GM04504 (cell line): Measurements from ENCODE around the gene TASP1.
A peak's percentile ranks its signal among the peaks of the same experiment; 100 is the strongest.
"Not testable (repeated sequence)": the region's sequence is repeated elsewhere in the genome, so short reads cannot be mapped to it uniquely, and the experiment has no call there.

ENCODE experiments used
- DNase-seq: peaks from one replicate; pipeline ENCODE4 v3.0.0-alpha.2; 2012; ENCODE audit warnings: low read depth

TASP1 gene

DNA sequence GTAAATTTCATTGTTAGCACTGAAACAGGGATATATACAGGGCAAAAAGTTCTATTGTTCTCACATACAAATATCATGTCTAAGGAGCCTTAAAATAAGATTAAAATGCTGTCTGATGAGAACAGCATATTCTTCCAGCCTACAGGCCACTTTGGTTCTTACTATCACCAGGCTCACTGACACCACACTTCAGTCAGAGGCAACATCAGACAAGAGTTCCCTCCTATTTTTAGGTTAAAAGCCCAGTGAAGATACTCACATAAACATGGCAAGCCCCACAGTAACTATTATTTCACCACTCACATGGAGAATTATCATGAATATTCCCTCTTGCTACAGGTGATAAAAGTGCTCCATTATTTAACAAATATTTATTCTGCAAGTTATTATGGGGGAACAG, 241.9 kb downstream of the TASP1 start:
- DNase-seq = no peak

DNA sequence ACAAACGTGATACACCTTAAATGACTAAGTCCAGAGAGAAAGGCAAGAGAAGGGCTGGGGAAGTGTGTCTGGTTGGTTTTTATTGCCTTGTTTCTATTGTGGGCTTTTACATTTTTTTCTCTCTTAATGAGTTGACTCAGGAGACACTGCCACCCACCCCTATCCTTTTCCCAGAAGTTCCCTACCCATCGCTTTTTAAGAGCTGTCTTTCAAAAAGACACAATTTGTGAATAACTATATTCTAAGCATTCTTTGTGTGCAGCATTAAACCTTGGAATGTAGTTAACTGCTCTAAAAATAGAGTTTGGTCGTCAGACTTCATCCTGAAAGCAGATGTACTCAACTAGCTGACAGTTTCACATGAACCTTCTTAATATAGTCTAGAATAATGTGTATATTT, 242.7 kb downstream of the TASP1 start:
- peak; percentile 77 for DNase-seq

DNA sequence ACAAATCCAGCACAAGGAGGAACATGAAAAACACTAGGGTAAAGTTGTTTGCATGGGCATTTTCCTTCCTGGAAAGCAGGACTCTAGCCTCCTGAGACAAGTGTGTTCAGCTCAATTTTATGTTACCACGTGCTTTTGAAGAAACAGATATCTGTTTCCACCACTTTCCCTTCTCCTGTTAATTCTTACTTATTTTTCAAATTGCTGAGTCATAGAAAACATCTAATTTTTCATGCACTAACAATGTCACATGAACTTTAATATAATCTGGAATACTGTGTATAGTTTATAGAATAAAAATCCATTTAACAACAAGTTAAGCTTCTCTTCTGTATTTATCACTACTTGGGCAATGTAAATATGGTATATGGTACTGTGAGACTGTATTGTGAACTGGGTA, 243.5 kb downstream of the TASP1 start:
- DNase-seq = no peak

DNA sequence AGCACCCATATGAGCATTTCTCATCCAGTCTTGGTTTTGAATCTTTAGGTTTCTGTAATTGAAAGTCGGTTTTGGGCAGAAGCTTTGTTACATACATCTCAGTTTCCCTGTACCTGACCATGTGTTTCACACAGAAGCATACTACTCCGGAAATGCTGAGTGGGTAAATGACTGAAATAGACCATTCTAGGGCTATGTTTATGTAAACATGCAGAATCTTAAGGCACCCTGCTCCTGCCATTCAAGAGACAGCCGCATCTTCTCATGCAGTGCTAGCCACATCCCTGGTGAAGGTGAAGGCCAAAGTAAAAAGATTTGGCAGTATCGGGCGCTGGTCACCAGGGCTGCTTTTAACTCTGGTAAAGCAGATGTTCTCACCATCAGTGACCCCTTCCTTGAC, 246.3 kb downstream of the TASP1 start:
- DNase-seq = no peak

DNA sequence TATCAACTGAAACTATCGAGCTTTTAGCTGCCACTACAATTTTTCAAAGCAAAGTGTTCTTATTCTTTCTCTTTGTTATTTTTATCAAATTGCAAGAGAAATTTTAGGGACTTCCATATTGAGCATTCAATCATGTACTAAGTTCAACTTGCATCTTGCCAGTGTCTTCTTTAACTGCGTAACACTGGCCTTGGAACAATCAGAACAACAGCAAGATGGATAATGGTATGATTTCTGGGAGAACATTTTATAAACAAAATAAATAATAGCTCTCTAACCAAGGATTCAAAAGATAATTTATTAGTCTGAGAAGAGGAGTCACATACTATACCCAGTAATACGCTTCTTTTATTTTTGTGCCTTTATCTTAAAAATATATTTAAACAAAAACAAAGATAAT, 249.6 kb downstream of the TASP1 start:
- no peak for DNase-seq

DNA sequence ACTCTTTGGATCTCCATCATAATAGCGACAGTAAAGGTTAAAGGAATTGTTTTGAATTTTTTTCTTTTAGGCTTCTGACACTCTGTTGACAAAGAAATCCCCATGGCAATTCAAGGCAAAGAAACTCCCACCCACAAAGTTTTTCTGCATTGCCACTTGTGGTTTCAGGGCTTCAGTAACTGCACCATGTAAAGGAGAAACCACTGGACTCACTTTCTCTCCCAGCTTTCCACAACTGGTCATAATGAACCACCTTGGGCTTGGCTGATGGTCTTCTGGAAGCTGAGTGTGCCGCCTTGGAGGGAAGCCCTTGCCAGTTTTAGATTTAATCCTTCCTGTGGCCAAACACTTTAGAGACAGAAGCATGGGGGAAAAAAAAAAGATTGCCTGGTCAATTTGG, 254.6 kb downstream of the TASP1 start:
- no peak for DNase-seq

DNA sequence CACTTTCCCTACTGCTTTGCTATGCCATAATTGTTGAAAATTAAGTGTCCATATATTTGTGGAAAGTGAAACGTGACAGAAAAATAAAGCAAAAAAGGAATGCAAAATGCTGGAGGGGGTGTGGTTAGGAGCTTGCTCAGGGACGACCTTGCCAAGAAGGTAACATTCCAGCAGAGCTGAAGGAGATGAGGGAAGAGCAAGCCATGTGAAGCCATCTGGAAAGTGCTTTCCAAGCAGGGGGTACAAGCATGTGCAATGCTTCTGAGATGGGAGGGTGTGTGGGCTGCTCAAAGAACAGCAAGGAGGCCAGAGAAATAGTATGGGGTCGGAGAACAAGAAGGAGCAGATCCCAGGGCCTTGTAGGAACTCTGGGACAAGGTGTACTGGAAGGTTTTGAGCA, 255.9 kb downstream of the TASP1 start:
- DNase-seq = no peak

DNA sequence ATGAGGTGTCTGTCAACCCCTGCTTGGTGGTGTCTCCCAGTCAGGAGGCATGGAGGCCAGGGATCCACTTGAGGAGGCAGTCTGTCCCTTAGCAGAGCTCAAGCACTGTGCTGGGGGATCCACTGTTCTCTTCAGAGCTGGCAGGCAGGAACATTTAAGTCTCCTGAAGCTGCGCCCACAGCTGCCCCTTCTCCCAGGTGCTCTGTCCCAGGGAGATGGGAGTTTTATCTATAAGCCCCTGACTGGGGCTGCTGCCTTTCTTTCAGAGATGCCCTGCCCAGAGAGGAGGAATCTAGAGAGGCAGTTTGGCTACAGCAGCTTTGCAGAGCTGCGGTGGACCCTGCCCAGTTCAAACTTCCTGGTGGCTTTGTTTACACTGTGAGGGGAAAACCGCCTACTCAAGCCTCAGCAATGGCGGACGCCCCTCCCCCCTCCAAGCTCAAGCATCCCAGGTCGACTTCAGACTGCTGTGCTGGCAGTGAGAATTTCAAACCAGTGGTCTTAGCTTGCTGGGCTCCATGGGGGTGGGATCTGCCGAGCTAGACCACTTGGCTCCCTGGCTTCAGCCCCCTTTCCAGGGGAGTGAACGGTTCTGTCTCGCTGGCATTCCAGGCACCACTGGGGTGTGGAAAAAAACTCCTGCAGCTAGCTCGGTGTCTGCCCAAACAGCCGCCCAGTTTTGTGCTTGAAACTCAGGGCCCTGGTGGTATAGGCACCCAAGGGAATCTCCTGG, 258.1 kb downstream of the TASP1 start:
- not testable (repeated sequence) for DNase-seq

DNA sequence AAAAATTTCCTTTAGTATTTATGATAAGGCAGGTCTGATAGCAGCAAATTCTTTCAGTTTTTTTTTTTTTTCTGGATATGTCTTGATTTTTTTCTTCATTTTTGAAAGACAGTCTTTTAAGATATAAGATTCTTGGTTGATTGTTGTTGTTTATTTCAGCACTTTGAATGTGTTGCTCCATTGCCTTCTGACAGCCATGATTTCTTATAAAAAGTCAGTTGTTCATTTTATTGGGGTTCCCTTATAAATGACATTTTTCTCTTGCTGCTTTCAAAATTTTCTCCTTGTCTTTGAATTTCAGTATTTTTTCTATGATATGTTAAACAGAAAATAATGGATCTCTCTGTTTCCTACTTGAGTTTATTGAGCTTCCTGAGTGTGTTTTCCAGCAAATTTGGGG, 265.3 kb downstream of the TASP1 start:
- no peak for DNase-seq

DNA sequence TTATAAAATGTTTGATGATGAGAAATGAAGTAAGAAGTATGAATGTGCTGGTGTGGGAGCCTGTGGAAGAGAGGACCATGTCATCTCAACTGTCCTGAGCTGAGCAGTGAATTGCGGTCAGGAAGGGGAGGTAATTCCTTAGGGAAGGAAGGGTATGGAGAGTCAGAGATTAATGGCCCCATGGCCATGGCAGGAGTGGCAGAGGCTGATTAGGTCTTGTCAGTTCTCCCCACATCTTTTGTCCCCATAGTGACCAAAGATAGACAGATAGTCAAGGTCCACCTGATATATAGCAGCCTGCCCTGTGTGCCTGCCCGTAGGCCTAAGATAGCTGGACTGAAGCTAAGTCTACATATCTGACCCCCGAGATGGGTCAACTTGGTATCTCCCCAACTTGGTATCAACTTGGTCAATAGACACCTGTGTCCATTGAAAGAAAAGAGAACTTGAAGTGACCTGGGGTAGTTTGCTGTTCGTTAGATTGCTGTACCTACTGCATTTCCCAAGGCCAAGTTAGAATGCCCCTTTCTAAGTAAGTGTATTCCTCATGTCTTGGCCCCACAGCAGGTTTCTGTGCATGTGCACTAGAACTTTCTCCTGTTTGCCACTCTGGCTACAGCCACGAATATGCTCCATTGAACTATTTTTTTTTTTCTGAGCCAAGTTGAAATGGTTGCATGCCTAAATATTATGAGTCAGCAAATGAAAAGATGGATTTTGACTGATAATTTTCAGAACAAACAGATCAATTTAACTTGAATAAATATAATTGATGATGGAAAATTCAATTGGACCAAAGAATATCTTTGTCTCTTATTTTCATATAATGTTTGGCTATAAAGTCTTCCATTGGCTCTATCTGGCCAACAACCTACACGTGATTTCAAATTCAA, 274.2 kb downstream of the TASP1 start:
- no peak for DNase-seq

DNA sequence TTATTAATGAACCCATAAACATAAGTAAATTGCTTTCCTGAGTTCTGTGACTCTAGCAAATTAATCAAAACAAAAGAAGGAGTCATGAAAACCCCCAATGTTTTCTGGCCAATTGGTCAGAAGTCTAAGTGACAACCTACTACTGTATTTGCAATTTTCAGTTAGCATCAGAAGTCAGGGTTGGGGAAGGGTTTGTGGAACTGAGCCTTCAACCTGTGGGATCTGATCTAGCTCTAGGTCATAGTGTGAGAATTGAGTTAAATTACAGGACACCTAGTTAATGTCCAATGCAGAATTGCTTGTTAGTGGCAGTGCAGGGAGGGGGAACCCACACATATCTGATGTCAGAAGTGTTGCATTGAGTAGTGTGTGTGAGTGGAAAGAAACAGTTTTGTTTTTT, 275.3 kb downstream of the TASP1 start:
- DNase-seq = no peak

DNA sequence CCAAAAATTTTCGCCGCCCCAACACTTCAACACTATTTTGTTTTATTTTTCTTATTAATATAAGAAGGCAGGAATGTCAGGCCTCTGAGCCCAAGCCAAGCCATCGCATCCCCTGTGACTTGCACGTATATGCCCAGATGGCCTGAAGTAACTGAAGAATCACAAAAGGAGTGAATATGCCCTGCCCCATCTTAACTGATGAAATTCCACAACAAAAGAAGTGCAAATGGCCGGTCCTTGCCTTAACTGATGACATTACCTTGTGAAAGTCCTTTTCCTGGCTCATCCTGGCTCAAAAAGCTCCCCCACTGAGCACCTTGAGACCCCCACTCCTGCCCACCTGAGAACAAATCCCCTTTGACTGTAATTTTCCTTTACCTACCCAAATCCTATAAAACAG, 276.6 kb downstream of the TASP1 start:
- DNase-seq = not testable (repeated sequence)

DNA sequence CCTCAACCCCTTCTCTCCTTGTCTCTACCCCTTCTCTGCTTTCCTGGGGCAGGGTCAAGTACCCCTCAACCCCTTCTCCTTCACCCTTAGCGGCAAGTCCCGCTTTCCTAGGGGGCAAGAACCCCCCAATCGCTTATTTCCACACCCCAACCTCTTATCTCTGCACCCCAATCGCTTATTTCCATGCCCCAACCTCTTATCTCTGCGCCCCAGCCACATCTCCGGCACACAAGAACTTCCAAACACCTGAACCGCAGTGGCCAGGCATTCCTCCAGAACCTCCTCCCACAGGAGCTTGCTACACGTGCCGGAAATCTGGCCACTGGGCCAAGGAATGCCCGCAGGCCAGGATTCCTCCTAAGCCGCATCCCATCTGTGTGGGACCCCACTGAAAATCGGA, 279.8 kb downstream of the TASP1 start:
- not testable (repeated sequence) for DNase-seq

DNA sequence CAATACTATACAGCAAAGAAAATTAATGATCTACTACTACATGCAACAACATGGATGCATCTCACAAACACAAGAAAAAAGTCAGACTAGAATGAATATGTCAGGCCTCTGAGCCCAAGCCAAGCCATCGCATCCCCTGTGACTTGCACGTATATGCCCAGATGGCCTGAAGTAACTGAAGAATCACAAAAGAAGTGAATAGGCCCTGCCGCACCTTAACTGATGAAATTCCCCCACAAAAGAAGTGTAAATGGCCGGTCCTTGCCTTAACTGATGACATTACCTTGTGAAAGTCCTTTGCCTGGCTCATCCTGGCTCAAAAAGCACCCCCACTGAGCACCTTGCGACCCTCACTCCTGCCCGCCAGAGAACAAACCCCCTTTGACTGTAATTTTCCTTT, 280.9 kb downstream of the TASP1 start:
- not testable (repeated sequence) for DNase-seq

DNA sequence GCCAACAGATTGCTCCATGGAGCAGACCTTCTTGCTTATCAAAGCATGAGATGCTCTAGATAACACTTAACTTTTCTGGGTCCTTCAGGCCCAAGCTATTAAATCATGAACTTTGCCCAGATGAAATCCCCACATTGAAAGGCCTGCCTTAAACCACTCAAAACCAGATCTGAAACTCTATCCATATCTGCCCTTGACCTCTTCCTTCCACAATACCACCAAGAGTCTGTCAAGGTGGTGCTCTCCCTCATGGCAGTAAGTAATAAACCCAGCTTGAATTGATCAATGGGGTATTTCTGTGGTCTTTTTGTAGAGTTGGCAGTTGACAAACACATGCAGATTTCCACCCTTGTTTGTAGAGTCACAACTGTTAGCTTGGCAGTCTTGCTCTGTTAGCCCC, 282.1 kb downstream of the TASP1 start:
- DNase-seq = no peak

DNA sequence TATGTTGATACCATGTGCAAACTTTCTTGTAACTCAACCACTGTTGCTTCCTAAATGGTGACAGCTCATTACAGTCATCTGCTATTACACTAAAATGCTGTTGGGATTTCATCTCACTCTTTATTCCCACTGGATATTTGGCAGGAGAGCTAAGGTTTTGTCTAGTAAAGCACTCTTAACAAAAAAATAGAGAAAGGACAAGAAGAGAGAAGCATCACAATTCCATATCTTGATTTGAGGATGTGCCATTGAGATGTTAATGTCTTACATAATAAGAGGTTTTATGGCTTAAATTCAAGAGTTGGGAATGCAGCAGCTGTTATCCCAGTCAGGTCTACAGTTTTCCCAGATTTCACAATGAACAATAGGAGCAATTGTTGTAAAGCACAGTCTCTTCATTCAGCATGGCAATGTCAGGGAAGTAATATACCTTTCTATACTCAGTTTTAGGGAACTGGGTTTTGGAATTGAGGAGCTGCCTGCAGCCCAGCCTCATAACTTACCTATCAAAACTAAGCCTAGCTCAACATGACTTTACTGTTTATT, 282.7 kb downstream of the TASP1 start:
- DNase-seq = no peak

DNA sequence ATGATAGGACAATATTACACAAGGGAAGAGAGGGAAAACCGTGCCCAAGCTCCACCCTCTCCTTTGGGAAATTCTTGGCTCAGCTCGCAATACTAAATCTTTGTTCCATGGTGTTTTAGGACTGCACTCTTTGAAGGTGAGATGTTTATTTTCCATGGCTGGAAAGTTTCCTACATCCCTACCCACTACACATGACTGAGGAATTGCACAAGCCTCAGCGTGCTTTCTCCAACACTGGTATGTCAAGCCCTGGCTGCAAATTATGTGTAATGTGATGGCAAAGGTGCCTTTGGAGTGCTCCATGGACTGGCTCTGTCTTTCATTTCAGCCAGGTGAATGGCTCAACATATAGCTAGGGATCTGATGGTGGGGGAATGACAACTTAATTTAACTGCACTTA, 283.3 kb downstream of the TASP1 start:
- no peak for DNase-seq

DNA sequence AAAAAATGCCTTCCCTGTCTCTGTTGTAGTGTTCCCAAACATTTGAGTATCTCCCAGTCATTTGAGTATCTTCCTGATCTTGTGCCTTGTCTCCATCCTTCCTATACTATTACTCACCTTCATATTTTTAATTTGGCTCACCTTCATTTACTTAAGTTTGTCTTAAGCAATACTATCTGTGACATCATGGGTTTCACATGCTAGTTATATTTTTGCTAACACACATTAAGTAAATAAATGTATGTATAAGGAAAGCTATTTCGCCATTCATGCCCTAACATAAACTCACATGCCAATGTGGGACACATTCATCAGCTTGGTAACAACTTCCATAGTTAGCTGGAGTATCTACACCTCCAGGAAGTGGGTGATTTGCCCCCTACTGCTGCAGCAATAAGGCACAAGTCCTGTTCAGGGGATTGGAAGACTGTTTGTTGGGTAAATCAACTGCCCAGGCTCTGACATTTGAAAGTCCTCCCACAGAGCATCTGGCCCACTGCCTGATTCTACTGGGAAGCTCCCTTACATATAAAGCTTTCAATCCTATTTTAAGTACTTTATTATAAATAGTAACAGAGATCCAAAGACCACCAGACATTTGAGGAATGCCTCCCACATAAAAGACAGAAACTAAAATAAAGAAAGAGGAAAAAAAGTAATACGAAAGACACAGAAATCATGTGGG, 285.3 kb downstream of the TASP1 start:
- DNase-seq = no peak

DNA sequence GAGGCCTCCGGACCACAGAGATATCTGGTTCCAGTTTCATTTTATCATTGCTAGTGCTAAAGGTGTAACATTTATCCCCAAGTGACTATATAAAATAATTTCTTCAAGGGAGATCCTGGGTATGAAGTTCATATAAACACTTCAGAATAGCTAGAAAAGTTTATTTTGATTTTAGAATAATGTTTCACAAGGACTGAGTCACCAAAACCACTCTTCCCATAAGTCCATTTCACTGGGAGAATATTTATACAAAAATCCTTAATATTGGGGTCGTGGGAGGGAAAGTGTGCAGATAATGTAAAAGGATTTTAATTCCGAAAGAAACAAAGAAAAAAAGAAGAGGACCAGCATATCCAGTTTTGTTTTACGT, 289.5 kb downstream of the TASP1 start:
- no peak for DNase-seq

DNA sequence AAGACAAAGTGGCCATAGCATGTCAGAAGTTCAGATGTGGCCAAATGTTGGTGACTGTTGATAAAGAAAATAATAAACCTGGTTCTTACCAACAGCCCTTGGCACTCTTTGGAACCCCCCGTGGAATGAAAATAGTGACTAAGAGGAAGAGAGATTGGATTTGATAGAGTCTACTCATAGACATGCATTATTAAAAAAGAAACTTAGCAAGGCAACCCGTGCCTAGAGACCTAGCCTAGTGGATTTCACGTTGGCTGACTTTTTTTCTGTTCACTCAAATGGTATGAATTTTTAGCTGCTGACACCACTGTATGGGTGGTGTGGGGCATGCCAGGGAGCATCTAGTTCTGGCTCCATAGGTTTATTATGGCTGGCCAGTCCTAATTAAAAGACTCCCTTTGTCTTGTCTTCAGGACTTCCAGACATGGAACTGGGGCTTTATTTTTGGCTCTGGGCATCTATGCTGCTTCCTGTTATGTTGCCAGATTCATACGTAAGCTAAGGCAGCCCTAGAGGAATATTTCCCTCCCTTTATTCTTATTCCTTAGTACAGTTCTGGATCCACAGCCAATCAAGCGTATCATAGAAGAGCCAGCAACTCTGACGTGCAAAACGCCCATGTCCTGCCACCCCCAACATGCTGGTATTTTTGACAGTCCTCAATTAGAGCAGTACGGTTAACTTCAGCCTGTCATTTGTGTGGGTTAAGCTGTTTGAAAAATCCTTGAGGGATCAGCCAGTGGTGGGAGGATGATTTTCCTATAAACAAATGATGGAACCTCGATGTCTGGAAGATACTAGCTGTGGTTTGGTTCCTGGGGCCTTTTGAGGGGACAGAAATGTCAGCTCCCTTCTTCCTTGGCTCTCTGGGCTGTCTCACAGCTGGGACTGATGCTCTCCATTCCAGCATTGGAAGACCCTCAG, 290.2 kb downstream of the TASP1 start:
- DNase-seq = no peak

DNA sequence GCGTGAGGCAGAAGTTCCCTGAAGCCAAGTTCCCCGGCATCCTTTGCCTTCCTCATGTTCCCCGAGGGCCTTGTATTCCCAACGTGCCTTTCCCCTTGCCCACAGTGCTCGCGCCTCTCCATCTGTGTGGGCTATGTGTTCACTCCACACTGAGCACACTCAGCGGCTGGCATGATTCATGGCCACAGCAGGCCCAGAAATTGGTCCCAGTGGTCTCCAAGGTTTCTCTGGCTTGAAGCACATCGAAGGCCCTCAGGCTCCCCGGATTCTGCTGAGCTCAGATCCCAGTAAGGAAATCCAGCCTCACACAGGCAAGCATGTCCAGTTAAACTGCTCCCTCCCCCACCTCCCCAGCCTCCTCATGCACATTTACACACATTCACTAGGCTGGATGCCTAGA, 294.1 kb downstream of the TASP1 start:
- no peak for DNase-seq
